Stimulated activated CD4-positive, alpha-beta T cell treated with anti-CD3 and anti-CD28 coated beads, Interleukin-12 subunit alpha, Interleukin-12 subunit beta, amount 100 ng/mL, for 24 hours (primary cell): ENCODE results near the gene MAP4K1.
"Not testable (repeated sequence)": the region's sequence is repeated elsewhere in the genome, so short reads cannot be mapped to it uniquely, and the experiment has no call there.

Experiments used
- DNase-seq, 2 experiments: peaks; one replicate each; pipeline ENCODE4 v3.0.0-alpha.2; 2020; ENCODE audit warnings: low read depth in 2 of 2

MAP4K1 gene

DNA sequence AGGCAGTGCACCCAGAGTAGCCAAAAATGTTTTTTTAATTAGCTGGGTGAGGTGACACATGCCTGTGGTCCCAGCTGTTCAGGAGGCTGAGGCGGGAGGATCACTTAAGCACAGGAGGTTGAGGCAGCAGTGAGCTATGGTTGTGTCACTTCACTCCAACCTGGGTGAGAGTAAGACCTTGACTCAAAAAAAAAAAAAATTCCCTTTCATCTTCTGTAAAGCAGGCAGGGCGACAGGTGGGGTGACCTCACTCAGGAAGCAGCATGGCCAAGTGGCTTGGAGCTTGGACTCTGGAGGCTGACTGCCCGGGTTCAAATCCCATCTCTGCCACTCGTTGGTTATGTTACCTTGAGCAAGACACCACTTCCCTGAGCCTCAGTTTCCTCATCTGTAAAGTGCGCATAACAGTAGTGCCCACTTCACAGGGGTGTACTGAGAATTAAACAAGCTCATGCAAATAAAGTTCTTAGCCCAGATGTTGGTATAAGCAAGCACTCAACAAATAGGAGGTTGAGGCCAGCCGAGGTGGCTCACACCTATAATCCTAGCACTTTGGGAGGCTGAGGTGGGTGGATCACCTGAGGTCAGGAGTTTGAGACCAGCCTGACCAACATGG lies 48.3 kb downstream of the MAP4K1 start:
- DNase-seq = no peak

DNA sequence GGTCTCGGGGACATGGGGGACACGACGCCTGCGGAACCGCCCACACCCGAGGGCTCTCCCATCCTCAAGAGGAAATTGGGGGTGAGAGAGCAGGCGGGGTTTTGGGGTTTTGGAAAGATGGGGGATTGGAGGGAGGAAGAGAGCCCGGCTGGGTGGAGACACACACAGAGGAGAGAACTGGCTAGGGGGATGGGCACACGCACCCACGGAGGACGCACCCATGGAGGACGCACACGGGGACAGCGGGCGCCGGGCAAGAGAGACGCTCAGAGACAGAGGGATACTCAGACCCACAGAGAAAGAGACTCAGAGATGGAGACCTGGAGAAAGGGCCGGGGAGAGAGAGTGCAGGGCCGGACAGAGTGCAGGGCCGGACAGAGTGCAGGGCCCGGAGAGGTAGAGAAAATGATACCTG lies 52.1 kb downstream of the MAP4K1 start:
- no peak for DNase-seq

DNA sequence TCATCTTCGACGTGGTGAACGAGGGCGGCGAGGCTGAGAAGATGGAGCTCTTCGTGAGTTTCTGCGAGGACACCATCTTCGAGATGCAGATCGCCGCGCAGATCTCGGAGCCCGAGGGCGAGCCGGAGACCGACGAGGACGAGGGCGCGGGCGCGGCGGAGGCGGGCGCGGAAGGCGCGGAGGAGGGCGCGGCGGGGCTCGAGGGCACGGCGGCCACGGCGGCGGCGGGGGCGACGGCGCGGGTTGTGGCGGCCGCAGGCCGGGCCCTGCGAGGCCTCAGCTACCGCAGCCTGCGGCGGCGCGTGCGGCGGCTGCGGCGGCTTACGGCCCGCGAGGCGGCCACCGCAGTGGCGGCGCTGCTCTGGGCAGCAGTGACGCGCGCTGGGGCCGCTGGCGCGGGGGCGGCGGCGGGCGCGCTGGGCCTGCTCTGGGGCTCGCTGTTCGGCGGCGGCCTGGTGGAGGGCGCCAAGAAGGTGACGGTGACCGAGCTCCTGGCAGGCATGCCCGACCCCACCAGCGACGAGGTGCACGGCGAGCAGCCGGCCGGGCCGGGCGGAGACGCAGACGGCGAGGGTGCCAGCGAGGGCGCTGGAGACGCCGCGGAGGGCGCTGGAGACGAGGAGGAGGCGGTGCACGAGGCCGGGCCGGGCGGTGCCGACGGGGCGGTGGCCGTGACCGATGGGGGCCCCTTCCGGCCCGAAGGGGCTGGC lies 52.6 kb downstream of the MAP4K1 start:
- peak in 1 of 2 experiments; percentile 10 for DNase-seq

DNA sequence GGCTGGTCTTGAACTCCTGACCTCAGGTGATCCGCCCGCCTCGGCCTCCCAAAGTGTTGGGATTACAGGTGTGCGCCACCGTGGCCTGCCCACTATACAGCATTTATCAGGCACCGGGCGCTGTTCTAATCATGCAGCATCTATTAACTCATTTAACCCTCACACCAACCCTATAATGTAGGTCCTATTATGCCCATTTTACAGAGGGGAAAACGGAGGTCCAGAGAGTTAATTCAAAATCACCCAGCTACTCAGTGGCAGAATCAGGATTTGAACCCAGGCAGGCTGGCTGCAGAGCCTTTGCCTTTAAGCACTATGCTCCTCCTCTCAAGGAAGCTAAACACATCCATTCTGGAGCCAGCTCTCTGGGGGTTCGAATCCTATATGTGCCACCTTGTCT lies 54.3 kb downstream of the MAP4K1 start:
- no peak for DNase-seq

DNA sequence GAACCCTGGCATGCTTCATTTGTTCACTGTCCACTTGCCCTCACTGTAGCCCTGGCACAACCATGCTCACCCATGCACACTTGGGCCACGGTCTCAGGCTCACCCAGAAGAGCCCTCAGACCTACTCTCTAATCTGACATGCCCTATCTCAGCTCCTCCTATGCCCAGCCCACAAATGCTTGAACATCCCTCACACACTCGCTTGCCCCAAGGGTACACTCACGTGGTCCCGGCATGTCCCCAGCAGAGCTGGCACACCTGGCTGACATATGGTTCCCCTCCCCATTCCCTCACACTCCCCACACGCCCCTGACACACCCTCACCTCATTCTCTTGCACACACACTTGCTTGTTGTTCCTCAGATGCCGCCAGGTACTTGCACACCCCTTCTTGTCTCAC lies 55.7 kb downstream of the MAP4K1 start:
- no peak for DNase-seq

DNA sequence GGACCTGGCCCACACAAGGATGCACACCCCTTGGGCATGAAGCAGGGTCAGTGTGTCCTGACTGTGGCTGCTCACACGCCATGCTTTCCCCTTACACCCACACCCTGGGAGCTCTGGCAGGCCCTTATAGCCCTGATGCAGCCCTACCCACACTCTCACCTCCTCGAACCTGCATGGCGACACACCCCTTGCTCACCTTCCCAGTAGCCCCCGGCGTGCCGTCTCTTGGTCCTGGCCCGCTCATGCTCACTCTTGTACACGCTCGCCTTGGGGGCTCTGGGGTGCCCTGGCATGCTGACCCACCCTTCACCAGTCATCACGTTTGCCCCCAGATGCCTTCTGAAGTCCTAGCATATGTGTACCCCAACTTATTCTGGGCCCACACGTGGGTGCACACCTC lies 56.1 kb downstream of the MAP4K1 start:
- no peak for DNase-seq

DNA sequence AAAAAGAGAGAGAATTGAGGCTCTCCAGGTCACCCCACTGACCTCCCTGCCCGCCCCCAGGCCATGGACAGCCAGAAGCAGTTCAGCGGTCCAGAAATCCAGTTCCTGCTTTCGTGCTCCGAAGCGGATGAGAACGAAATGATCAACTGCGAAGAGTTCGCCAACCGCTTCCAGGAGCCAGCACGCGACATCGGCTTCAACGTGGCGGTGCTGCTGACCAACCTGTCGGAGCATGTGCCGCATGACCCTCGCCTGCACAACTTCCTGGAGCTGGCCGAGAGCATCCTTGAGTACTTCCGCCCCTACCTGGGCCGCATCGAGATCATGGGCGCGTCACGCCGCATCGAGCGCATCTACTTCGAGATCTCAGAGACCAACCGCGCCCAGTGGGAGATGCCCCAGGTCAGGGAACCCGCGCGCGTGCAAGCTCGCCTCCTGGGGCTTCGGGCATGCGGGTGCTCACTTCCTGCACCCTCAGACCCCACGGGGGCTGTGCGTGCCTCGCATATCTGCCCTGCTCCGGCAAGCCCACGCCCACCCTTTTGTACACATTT lies 56.6 kb downstream of the MAP4K1 start:
- DNase-seq = no peak

DNA sequence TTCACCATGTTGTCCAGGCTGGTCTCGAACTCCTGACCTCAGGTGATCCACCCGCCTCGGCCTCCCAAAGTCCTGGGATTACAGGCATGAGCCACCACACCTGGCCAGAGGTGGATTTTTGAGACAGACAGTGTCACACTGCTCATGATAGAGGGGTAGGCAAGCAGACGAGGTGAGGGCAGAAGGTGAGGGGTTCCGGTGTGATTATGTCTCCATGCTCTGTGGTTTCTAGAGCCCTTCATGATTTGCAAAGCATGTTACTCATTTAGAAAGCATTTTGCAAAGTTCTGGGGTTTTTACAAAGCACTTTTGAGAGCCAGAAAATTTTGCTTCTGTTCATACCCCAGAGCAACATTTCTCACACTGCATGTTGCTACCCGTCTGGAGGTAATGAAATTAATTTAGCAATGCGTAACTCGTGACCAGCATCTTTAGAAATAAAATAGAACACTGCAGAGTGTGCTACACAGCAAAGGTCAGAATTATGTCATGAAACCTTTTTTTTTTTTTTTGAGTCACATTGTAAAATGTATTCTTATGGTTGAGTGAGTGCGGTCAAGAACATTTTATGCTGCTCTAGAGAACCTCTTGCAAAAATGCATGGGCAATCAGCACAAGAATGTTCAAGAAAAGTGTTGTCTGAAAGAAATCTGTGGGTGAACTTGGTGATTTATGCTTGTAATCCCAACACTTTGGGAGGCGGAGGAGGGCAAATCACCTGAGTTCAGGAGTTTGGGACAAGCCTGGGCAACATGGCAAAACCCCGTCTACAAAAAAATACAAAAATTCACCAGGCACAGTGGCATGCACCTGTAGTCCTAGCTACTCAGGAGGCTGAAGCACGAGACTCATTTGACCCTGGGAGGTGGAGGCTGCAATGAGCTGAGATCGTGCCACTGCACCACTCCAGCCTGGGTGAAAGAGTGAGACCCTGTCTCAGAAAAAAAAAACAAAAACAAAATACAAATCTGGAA lies 58.0 kb downstream of the MAP4K1 start:
- DNase-seq = no peak

DNA sequence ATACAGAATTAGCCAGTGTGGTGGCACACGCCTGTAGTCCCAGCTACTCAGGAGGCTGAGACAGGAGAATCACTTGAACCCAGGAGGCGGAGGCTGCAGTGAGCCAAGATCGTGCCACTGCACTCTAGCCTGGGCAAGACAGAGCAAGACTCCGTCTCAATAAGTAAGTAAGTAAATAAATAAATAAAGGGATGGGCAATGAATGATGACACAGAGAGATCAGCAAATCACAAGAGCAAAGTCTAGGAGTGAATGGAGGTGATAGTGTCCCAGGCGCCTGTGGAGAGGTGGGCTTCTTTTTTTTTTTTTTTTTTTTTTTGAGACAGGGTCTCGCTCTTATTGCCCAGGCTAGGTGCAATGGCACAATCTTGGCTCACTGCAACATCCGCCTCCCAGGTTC lies 58.8 kb downstream of the MAP4K1 start:
- not testable (repeated sequence) for DNase-seq

DNA sequence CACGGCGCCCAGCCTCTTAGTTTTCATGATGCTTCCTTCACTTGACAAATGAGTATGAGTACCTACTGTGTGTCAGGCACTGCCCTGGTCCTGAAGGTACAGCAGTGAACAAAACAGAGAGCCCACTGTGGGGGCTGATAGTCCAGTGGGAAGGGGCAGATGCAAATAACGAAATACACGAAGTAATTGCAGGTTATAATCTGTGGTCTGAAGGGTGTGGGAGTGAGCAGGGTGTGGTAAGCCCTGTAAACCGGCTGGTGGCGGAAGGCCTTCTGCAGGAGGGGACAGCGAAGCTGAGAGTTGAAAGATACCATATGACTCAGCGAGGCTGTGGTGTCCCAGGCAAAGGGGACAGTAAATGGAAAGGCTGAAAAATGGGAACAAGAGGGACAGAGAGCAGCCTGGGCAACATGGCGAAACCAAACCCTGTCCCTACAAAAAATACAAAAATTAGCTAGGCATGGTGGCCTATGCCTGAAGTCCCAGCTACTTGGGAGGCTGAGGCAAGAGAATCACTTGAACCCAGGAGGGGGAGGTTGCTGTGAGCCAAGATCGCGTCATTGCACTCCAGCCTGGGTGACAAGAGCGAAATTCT lies 60.5 kb downstream of the MAP4K1 start:
- DNase-seq = peak in 1 of 2 experiments; percentile 28

DNA sequence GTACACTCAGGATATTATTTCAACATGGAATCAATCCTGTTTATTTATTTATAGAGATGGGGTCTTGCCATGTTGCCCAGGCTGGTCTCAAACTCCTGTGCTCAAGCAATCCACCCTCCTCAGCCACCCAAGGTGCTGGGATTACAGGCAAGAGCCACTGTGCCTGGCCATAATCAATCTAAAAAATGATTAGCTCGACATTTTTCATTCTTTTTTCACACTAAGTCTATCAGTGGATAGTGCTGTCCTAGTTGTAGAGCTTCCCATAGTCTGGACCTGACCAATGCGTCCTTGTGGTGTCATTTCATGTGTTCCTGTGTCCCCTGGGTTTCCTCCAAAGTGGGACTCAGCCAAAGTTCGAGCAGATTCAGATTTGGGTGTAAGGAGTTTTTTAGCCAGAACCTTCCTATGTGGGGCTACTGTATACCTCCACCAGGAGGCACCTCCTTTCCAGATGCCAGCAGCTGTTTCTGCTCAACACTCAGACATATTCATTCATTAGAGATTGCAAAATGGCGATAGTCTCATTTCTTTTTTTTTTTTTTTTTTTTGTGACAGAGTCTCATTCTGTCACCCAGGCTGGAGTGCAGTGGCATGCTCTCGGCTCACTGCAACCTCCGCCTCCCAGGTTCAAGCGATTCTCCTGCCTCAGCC lies 61.1 kb downstream of the MAP4K1 start:
- DNase-seq = no peak

DNA sequence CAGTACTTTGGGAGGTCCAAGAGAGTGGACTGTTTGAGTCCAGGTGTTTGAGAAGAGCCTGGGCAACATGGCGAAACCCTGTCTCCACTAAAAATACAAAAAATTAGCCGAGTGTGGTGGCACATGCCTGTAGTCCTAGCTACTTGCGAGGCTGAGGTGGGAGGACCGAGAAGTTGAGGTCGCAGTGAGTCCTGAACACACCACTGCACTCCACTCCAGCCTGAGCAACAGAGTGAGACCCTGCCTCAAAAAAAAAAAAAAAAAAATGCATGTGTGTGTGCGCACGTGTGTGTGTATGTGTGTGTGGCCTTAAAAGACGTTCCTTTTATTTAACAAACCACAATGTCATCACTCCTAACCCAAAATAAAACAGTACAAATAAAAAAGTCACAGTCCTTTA lies 62.6 kb downstream of the MAP4K1 start:
- no peak for DNase-seq

DNA sequence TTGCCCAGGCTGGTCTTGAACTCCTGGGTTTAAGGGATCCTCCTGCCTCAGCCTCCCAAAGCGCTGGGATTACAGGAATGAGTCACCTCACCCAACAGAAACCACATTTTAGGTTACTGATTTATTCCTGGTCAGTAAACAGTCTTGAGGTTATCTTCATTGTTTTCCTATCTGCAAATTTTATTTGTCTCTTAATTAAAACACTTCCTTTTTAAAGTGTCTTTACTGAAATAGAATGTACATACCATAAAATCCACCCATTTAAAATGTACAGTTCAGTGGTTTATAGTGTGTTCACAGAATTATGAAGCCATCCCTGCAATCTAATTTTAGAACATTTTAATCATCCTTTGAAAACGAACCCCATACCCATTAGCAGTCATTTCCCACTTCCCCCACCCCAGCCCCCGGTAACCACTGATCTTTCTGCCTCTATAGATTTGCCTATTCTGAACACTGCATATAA lies 63.0 kb downstream of the MAP4K1 start:
- DNase-seq = no peak

DNA sequence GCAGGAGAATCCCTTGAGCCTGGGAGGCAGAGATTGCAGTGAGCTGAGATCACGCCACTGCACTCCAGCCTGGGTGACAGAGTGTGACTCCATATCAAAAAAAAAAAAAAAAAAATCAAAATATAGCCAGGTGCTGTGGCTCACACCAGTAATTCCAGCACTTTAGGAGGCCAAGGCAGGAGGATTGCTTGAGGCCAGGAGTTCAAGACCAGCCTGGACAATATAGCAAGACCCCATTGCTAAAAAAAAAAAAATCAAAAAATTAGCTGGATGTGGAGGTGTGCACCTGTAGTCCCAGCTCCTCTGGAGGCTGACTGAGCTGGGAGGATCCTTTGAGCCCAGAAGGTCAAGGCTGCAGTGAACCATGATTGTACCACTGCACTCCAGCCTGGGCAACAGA lies 64.5 kb downstream of the MAP4K1 start:
- DNase-seq = not testable (repeated sequence)

DNA sequence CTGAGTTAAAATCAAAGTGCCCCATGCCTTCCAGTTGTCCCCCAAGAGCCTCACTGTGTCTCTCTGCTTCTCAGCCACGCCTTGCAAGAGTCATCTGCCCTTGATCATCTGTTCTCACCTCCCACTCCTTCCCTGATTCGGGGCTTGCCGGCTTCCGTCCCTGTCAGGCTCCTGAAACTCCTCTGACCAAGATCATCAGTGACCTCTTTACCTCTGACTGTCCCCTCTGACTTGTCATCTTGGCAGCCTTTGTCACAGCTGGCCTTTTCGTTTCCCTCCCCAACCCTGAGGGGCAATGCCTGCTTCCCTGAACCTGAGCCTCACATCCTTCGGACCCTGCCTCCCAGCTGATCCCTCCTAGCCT lies 66.3 kb downstream of the MAP4K1 start:
- DNase-seq = peak; percentile 24 to 45

DNA sequence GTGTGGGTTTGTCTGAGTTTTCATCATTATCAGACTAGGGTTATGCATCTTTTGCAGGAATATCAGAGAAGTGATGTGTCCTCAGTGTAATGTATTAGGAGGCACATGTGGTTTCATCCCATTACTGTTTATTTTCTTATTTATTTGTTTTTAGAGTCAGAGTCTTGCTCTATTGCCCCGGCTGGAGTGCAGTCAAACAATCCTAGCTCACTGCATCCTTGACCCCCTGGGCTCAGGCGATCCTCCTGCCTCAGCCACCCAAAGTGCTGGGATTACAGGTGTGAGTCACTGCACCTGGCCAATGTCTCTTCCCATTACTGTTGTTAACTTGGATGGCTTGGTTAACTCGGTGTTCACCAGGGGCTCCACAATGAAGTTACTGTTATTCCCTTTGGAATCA lies 67.4 kb downstream of the MAP4K1 start:
- DNase-seq = no peak

DNA sequence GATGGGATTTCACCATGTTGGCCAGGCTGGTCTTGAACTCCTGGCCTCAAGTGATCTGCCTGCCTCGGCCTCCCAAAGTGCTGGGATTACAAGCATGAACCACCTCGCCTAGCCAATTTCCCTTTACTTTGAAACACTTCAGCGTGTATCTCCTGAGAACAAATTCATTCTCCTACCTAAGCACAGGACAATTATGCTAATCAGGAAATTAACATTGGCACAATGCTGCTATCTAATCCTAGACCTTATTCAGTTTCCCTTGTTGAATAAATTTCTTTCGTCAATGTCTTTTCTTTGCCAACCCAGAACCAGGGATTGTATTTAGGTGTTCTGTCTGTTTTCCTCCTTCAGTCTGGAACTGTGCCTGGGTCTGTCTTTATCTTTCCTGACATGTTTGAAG lies 67.8 kb downstream of the MAP4K1 start:
- no peak for DNase-seq

DNA sequence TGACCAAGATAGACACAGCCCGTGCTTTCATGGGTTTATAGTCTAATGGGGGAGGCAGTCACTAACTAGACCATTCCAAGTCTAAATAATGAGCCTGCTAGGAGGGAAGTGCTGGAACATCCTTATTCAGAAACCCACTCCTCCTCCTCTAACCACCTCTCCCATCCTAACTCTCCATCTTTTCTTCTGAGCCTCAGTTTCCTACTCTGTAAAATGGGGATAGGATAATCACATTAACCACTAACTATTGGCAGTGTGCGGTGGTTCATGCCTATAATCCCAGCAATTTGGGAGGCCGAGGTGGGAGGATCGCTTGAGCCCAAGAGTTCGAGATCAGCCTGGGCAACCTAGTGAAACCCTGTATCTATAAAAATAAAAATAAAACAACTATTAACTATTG lies 68.7 kb downstream of the MAP4K1 start:
- no peak for DNase-seq

DNA sequence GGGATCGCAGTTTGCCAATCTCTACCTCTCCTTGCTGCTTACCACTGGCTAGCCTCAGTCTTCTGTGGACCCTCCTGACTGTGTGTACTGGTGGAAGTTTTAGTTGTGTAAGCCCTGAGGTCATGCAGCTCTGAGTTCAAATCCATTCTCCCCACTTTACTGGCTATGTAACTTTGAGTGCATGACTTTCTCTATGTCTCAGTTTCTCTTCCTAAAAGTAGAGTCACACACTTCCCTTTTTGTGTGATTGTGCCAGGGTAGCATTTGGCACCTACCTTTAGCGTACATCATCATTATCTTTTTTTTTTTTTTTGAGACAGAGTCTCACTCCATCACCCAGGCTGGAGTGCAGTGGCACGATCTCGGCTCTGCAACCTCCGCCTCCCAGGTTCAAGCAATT lies 70.3 kb downstream of the MAP4K1 start:
- DNase-seq = no peak

DNA sequence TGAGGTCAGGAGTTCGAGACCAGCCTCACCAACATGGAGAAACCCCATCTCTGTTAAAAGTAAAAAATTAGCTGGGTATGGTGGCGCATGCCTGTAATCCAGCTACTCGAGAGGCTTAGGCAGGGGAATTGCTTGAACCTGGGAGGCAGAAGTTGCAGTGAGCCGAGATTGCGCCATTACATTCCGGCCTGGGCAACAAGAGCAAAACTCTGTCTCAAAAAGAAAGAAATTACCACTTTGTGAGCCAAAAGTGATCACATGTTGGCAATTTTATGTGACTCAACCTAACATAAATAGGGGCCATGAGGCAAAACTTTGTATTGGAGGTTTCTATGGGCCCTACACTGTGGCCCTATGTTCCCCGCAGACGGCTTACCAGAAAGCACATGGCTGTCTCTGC lies 72.2 kb downstream of the MAP4K1 start:
- DNase-seq = no peak

DNA sequence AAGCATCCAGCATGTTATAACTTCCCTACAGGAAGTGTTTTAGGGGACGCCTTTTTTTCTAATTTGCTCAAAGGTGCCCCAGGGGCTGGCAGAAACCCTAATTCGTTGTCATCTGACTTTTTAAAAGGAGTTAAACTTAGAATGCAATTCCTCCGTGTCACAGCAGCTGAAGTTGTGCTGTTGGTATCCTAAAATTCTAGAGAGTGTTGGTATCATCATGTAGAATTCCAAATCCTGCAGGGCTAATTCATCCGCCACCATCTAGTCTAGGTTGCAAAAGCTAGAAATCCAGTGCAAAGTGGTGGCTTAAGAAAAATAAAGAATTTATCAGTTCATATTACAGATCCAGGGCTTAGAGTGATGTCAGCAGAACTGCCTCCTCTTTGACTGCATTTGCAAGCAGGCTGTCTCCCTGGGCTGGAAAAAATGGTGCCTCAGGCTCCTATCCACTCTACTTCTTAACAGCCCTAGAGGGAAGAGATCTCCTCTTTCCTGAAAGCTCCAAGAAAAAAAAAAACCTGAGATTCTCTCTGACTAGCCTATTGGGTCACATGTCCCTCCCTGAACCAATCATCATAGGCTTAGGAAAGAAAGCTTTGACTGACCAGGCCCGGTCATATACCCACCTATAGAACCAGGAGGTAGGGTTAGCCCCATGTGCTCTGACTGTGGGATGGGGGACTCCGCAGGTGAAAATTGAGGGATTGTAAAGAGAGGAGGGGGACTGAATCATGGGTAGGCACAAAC lies 73.0 kb downstream of the MAP4K1 start:
- DNase-seq = no peak
